Endothelial cell of umbilical vein (primary cell): ENCODE measurements around the gene BARX1.

Source experiments
- CTCF ChIP-seq, 2 donors: IDR thresholded peaks; 1 replicate in 1 of 2; 2 replicates in 1 of 2; pipeline ENCODE4 v1.5.1; 2011; ENCODE audit warnings: low read length in 2 of 2, mild to moderate bottlenecking in 2 of 2, moderate library complexity in 2 of 2, control low read depth in 1 of 2, inconsistent platforms in 1 of 2, low read depth in 1 of 2; ENCODE audit not compliant: insufficient read depth in 1 of 2; ENCODE audit errors: extremely low read depth in 1 of 2
- EZH2 ChIP-seq: IDR thresholded peaks from 2 replicates; pipeline ENCODE4 v1.6.1; 2012; ENCODE audit warnings: borderline replicate concordance, low read depth, mild to moderate bottlenecking, moderate library complexity, low read length, inconsistent platforms; ENCODE audit not compliant: severe bottlenecking
- FOS ChIP-seq: IDR thresholded peaks from 2 replicates; pipeline ENCODE4 v1.6.1; 2011; ENCODE audit warnings: mild to moderate bottlenecking, low read length, moderate library complexity, borderline replicate concordance; ENCODE audit not compliant: insufficient read depth
- GATA2 ChIP-seq: IDR thresholded peaks from 2 replicates; pipeline ENCODE4 v1.7.0; 2011; ENCODE audit warnings: low read depth, mild to moderate bottlenecking, moderate library complexity, mixed read lengths, low read length; ENCODE audit not compliant: insufficient read length, insufficient read depth
- POLR2A ChIP-seq: IDR thresholded peaks from 2 replicates; pipeline ENCODE4 v1.6.1; 2012; ENCODE audit warnings: low read depth, mild to moderate bottlenecking, control low read depth, low read length
- POLR2AphosphoS5 ChIP-seq: IDR thresholded peaks from 2 replicates; pipeline ENCODE4 v1.6.1; 2012; ENCODE audit warnings: low read depth, mild to moderate bottlenecking, control low read depth, low read length, moderate library complexity; ENCODE audit not compliant: insufficient read depth

- TF ChIP-seq CTCF (IDR thresholded peaks at IDR 0.05; ENCODE audit: extremely low read depth in 1 of 2, insufficient read depth in 1 of 2, low read depth in 1 of 2, low read length in 2 of 2) (no peak), POLR2AphosphoS5 (no peak), POLR2A (no peak), GATA2 (no peak), EZH2 (no peak), FOS (no peak)
These were observed 32.9 kb upstream of the BARX1 start for GRCh38 chr9:93988056-93988455.
